C4-2B (cell line): ENCODE results near the gene SLC24A3.

ENCODE experiments used
- ZFX ChIP-seq: fragments of 450-650 bp; IDR thresholded peaks from 2 replicates; pipeline ENCODE4 v1.6.1; 2017
- TF ChIP-seq, protein P1 (sequence below): fragments of 450-650 bp; conservative IDR thresholded peaks from 2 replicates; pipeline ENCODE4 v1.5.1; 2017; ENCODE audit warnings: mild to moderate bottlenecking

- TF ChIP-seq, protein P1, sequence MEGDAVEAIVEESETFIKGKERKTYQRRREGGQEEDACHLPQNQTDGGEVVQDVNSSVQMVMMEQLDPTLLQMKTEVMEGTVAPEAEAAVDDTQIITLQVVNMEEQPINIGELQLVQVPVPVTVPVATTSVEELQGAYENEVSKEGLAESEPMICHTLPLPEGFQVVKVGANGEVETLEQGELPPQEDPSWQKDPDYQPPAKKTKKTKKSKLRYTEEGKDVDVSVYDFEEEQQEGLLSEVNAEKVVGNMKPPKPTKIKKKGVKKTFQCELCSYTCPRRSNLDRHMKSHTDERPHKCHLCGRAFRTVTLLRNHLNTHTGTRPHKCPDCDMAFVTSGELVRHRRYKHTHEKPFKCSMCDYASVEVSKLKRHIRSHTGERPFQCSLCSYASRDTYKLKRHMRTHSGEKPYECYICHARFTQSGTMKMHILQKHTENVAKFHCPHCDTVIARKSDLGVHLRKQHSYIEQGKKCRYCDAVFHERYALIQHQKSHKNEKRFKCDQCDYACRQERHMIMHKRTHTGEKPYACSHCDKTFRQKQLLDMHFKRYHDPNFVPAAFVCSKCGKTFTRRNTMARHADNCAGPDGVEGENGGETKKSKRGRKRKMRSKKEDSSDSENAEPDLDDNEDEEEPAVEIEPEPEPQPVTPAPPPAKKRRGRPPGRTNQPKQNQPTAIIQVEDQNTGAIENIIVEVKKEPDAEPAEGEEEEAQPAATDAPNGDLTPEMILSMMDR, result no peak
- TF ChIP-seq ZFX, result no peak
These were observed 193.5 kb downstream of the SLC24A3 start for GRCh38 chr20:19405958-19406357.
